Esophagus squamous epithelium (tissue), 5 donors: Measurements from ENCODE around the gene ADAMTS2. TPM values are rescaled to one million over a fixed set of nuclear protein-coding genes. Genes with fewer than 3 reads are reported as not detected.

Experiments used
- DNase-seq: peaks from one replicate; lab custom pipeline; 2025; lab: John Stamatoyannopoulos, UW
- H3K27ac ChIP-seq, 4 donors: fragments of 200-600 bp; sonication (generic); one replicate each; pipeline ENCODE4 v1.5.1; 2016 to 2019; ENCODE audit warnings: mild to moderate bottlenecking in 1 of 4
- H3K27me3 ChIP-seq, 4 donors: fragments of 200-600 bp; sonication (generic); 1 replicate in 3 of 4; 2 replicates in 1 of 4; pipeline versions ENCODE4 v1.5.1 to v1.6.0; 2017 to 2021; ENCODE audit warnings: antibody characterized with exemption in 1 of 4
- H3K36me3 ChIP-seq, 3 donors: fragments of 200-600 bp; sonication (generic); one replicate each; pipeline ENCODE4 v1.5.1; 2016 to 2019
- H3K4me1 ChIP-seq, 3 donors: fragments of 200-600 bp; sonication (generic); one replicate each; pipeline ENCODE4 v1.5.1; 2017 to 2019
- H3K4me3 ChIP-seq, 4 donors: fragments of 200-600 bp; sonication (generic); 1 replicate in 3 of 4; 2 replicates in 1 of 4; pipeline ENCODE4 v1.5.1; 2016 to 2019; ENCODE audit warnings: mild to moderate bottlenecking in 2 of 4, moderate library complexity in 1 of 4
- H3K9me3 ChIP-seq, 3 donors: fragments of 200-600 bp; sonication (generic); one replicate each; pipeline ENCODE4 v1.5.1; 2016 to 2019
- CTCF ChIP-seq, 6 experiments: fragments of 450-650 bp in 4 of 6; fragments of 200-600 bp in 2 of 6; sonication (generic) in 2 of 6; IDR thresholded peaks; one replicate each; pipeline ENCODE4 v1.5.1; 2016 to 2019; ENCODE audit warnings: antibody characterized with exemption in 6 of 6, mild to moderate bottlenecking in 4 of 6, moderate library complexity in 4 of 6
- POLR2A ChIP-seq, 4 donors: fragments of 450-650 bp; IDR thresholded peaks; one replicate each; pipeline ENCODE4 v1.6.1; 2017; ENCODE audit warnings: antibody characterized with exemption in 4 of 4, mild to moderate bottlenecking in 4 of 4, moderate library complexity in 3 of 4
- WGBS, 2 donors: methylation state at CpG; one replicate each; pipeline ENCODE4 v1.1.5; 2018; 5-methylcytosine and 5-hydroxymethylcytosine counted together
- intact Hi-C: fragments of 100-400 bp; cut with DNase I; formaldehyde crosslinking; loops from one replicate; pipeline ENCODE4 v1.15.0; 2022
- total RNA-seq, 4 donors: library from RNA; depleted of rRNA; stranded (reverse); fragments of >200 nt; gene quantifications; one replicate each; pipeline ENCODE4 v1.1.0, GENCODE V29; 2016
- donor health status: DM: yes; HTN: yes; CAD: no.

ADAMTS2 gene
- total RNA-seq, 4 donors from 2014 or later: 1.3 to 10.3 (median 5.2) TPM

- no peak overlapping the region for H3K4me3 ChIP-seq
- intact Hi-C loops: no loop called here
- WGBS, 2 donors: 70 to 100% methylated on average over 1 to 2 of the region's 17 CpGs
- H3K4me1 ChIP-seq: peaks cover 0 to 49% (median 8%) of the 10 kb centered on the region in 3 donors
- no peaks in the 10 kb centered on the region for H3K9me3 ChIP-seq
- no peak for DNase-seq
- H3K27me3 ChIP-seq: no peaks in the 10 kb centered on the region
- no peaks in the 10 kb centered on the region for H3K36me3 ChIP-seq
- no peak for TF ChIP-seq POLR2A (IDR thresholded peaks at IDR 0.05)
- TF ChIP-seq CTCF (IDR thresholded peaks at IDR 0.05): no peak
- peak overlapping the region in 3 of 4 donors; percentile 55 to 85 (median 81) for H3K27ac ChIP-seq
Measured at GRCh38 chr5:179276838-179277395, 68.3 kb downstream of the ADAMTS2 start.

- Histone ChIP-seq H3K4me1 (peaks cover 0 to 56% (median 11%) of the 10 kb centered on the region in 3 donors), H3K4me3 (no peak overlapping the region), H3K27me3 (no peaks in the 10 kb centered on the region), H3K9me3 (no peaks in the 10 kb centered on the region), H3K27ac (peak overlapping the region; percentile 41 to 85 (median 78)), H3K36me3 (no peaks in the 10 kb centered on the region)
- DNase-seq: no peak
- intact Hi-C loops: no loop called here
- WGBS, 2 donors: 55 to 90% methylated on average over 8 to 12 of the region's 23 CpGs
- TF ChIP-seq CTCF (IDR thresholded peaks at IDR 0.05) (no peak), POLR2A (IDR thresholded peaks at IDR 0.05) (no peak)
Measured at GRCh38 chr5:179275941-179276837, 69.1 kb downstream of the ADAMTS2 start.

GRCh38 chr5:179275381-179275878 is 69.8 kb downstream of the ADAMTS2 start:
- Histone ChIP-seq H3K4me1 (peaks cover 0 to 63% (median 18%) of the 10 kb centered on the region in 3 donors), H3K4me3 (no peak overlapping the region), H3K27ac (peak overlapping the region; percentile 41 to 85 (median 78)), H3K36me3 (no peaks in the 10 kb centered on the region), H3K9me3 (no peaks in the 10 kb centered on the region), H3K27me3 (no peaks in the 10 kb centered on the region)
- 72 to 92% methylated on average over 4 to 14 of the region's 15 CpGs for WGBS, 2 donors
- TF ChIP-seq POLR2A (IDR thresholded peaks at IDR 0.05) (no peak), CTCF (IDR thresholded peaks at IDR 0.05) (no peak)
- no peak for DNase-seq
- intact Hi-C loops: no loop called here

GRCh38 chr5:179274321-179275315 is 70.6 kb downstream of the ADAMTS2 start:
- Histone ChIP-seq H3K9me3 (no peaks in the 10 kb centered on the region), H3K4me3 (no peak overlapping the region), H3K27me3 (no peaks in the 10 kb centered on the region), H3K4me1 (peaks cover 0 to 72% (median 24%) of the 10 kb centered on the region in 3 donors), H3K36me3 (no peaks in the 10 kb centered on the region), H3K27ac (peak overlapping the region; percentile 41 to 85 (median 78))
- 83 to 92% methylated on average over 11 to 18 of the region's 26 CpGs for WGBS, 2 donors
- DNase-seq: no peak
- intact Hi-C loops: no loop called here
- TF ChIP-seq POLR2A (IDR thresholded peaks at IDR 0.05): no peak
- no peak for TF ChIP-seq CTCF (IDR thresholded peaks at IDR 0.05)
